ENCODE results near the gene ADRM1.

The ADRM1 gene

DNA sequence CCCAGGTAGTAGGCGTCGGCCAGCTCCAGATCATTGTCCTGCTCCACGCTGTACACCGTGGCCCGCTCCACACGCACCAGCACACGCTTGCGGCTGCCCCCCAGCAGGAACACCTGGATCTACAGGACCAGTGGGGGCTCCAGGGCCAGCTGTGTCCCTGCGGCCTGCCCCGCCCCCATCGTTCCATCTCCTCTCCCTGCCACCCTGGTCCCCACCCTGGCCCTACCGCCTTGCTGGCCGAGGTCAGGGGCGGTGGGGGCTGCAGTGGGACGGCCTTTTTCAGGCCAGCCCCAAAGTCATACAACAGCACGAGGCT is 9.8 kb downstream of the ADRM1 start:
- DNase-seq, result no peak

DNA sequence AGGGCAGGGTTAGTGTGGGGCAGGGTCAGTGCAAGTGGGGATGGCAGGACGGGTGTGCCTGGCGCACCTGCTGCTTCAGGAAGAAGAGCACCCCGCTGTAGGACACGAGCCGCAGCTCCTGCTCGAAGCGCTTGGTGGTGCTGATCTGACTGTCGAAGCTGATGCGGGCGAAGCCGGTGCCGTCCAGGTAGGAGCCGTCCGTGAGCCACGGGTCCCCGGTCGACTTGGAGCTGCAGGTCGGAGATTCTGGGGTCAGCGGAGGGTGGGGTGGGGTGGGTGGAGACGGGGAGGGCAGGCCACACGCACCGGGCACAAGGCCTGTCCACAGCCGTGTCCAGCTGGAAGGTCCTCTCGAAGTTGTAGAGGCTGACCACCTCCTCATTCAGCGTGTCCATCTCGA is 10.2 kb downstream of the ADRM1 start:
- DNase-seq, result no peak

DNA sequence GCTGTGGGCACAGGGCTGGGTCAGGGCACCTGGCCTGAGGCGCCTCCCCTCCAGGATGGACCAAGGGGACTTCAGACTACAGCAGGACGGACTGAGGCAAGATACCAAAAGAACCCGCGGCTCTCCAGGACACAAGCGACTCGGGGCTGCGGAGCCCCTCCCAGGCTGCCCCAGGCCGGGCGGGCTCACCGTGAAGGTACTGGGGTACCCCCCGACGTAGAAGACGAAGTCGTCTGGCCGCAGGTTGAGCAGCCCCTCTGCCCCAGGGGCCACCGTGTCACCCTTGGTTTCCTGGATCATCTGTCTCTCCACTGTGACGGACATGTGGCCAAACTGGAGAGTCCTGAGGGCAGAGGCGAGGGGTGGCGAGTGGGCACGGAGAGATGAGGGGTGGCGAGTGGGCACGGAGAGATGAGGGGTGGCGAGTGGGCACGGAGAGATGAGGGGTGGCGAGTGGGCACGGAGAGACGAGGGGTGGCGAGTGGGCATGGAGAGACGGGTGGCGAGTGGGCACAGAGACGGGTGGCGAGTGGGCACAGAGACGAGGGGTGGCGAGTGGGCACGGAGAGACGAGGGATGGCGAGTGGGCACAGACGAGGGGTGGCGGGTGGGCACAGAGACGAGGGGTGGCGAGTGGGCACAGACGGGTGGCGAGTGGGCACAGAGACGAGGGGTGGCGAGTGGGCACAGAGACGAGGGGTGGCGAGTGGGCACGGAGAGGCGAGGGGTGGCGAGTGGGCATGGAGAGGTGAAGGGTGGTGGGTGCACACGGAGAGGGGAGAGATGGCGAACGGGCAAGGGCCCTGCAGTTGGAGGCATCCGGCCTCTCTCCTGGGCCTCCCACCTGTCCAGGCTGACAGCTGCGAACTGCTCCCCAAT is 10.9 kb downstream of the ADRM1 start:
- no peak for DNase-seq

DNA sequence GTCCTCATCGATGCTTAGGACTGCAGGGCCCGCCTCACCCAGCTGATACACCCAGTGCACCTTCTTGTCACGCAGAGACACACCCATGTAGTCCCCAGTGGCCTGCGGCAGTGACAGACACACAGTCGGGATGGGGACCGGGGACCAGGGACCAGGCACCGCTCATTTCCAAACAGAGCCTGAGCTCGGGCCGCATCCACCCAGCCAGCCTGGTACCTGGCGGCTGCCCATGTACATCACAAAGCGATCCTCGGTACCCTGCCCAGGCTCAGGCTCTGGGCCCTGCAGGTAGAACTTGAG is 11.5 kb downstream of the ADRM1 start:
- DNase-seq, result no peak

DNA sequence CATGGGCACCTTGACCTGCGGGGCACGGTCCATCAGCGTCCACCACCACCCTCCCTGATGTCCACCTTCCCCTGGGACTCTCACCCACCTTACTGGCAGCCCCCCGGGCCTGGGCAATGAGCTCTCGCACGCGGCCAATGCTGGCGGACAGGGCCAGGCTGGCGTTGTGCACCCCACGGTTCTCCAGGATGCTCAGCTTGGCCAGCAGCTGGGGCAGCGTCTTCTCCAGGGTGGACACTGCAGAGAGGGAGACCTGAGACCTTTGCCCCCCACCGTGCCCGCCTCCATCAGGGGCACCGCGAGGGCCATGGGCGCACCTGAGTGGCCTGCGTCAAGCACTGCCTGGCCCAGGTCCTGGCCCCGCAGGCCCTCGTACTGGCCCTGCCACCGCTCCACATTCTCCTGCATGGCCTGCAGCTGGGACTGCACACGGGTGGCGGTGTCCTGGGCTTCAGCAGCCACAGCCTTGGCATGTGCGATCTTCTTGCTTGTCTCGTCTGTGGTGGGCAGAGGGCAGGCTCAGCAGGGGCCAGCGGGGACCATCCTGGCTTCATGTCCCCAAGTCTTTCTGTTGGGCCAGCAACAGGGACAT is 12.0 kb downstream of the ADRM1 start:
- no peak for DNase-seq

DNA sequence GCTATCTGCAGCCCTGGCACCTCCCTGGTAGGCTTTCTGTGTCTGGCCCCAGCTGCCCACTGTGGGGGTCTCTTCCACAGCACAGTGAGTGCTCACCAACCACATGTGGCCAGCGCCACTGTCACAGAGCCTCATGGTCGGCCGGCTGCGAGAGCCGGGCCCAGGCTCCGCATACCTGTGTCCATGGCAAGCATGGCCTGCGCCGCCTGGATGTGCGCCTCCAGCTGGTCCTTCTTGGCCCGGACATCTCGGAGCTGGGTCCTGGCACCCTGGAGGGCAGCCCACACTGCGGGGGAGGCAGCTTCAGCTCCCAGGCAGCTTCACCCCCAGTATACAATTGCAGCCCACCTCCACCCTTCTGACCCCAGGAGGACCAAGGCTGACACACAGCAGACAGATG is 13.0 kb downstream of the ADRM1 start:
- no peak for DNase-seq

DNA sequence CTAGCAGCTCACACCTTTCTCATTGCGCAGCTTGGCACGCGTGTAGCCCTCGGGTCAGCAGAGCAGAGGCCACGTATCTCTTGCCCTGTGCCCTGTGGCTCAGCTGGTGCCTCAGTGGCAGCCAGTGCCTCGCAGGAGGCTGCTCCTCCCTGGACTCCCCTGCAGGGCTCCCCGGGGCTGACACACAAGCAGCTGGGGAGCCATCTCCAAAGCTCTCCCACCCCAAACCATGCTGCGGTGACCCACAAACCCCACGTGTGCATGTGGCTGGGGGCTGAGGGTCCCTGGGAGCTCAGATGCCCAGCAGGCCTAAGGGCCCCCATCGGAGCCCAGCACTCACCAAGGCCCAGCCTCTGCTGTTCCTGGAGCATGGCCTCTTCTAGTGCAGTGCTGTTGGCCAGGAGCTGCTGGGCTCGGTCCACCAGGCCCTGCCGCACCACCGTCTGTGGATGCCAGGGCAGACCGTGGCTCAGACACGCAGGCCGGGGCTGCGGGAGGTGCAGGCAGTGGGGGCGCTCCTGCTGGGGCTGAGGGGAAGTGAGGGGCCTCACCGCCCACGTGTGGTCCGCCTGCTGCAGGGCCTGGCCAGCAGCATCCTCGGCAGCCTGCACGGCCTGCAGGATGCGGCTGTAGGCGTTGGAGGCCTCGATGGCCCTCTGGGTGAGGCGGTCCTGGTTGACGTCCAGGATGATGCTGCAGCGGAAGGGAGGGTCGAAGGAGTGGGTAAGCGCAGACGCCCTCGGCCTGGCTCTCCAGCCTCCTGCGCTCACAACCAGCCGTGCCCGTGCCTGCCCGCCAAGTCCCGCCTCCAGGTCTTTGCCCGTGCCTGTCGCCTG is 13.8 kb downstream of the ADRM1 start:
- DNase-seq, result no peak

DNA sequence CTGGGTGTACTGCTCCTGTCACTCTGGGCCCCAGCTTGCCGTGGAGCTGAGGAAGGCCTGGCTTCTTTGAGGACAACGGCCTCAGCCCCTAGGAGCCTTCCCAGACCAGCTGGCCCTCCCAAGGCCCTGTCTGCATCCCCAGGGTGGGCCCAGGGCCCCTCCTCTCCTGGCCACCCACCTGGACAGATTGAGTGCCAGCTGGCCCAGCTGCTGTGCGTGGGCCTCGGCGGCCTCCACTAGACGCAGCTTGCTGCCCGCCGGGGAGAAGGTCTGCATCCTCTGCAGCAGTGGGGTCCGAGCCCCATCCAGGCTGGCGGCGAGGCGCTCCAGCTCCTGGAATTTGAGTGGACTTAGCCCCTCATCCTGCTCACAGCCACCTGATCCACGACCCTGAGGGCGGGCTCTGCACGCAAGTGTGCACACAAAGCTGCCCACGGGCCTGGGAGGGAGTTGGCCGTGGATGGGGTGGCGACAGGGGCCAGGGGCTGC is 14.4 kb downstream of the ADRM1 start:
- no peak for DNase-seq

DNA sequence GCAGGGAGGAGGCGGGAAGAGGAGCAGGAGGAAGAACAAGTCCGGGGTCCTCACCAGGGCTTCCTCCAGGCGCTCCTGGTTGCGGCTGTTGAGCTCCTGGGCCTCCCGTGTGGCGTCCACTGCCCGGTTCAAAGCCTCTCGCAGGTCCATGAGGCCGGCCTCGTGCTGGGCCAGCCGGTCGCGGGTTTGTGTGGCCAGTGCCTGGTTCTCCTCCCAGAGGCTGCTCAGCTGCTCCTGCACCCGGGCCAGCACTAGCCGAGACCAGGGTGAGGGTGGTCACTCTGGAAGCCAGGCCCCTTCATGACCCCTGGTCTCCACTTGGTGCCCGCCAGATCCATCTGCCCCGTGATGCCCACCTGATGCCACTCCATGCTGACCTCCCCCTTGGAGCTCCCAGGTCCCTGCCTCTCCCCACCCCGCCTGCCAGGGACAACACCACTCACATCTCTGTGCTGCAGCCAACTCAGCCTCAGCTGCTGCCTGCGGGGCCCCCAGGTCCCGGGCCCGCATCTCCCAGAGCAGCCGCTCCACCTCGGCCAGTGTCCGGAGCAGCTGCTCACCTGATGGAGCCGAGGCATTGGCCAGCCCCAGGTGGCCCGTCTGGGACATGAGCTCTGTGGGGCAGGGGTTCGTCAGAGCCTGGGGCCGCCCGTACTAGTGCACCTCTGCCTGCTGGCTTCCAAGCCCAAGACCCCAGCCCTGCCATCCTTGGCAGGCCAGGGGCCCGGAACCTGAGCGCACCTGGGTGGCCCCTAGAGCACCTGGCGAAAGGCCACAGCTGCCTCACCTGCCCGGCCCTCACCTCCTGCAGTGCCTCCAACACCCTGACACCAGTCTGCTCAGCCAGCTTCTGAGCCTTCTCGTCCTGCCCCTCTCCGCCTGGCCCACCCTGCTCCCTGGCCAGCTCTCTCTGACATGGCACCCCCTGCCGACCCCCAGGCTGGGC is 15.9 kb downstream of the ADRM1 start:
- no peak for DNase-seq

DNA sequence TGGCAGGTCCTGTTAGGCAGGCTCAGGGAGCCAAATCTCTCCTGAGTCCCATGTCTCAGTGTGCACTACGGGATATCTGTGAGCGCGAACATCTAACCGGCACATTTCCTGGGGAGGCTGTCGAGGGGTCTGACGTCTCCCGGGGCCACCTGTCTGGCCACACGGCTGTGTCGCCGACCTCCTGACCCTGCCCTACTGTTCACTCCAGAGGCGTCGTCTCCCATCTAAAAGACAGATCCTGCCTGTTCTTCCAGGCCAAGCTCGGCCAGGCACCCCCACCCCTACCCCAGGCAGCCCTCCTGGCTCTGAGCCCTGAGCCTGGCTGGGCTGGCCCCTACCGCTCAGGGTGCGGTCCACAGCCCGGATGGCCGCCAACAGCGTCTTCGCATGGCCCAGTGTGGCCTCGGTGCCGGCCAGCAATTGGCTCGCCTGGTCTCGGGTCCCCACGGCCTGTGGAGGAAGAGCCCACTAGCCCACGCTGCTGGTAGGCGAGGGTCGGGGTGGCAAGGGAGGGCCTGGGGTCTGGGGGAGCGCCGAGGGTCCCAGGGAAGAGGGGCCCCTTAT is 16.6 kb downstream of the ADRM1 start:
- no peak for DNase-seq

DNA sequence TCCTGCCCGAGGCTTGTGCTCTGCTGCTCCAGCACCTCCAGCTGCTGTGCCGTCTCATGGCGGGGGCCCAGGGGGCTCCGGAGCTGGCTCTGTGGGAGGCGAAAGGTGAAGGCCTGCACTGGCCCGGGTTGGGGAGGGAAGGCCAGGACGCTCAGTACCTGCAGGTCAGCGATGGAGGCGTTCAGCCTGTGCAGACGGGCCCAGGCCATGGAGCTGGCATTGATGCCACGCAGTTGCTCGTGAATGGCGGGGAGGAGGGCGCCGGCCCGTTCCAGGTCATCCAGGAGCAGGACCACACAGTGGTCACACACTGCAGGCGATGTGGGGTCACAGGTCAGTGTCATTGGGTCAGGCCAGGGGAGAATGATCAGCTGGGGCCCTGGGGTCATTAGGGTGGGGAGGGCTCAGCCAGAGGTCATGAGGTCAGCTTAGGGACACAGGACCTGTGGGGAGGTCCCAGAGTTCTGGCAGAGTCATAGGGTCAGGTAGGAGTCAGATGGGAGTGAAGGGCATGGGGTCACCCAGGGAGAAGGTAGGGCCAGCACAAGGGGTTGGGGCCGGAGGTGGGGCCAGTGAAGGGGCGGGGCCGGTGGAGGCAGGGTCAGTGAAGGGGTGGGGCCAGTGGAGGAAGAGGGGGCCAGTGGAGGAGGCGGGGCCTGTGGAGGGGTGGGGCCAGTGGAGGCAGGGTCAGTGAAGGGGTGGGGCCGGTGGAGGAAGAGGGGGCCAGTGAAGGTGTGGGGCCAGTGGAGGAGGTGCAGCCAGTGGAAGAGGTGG is 18.0 kb downstream of the ADRM1 start:
- no peak for DNase-seq

DNA sequence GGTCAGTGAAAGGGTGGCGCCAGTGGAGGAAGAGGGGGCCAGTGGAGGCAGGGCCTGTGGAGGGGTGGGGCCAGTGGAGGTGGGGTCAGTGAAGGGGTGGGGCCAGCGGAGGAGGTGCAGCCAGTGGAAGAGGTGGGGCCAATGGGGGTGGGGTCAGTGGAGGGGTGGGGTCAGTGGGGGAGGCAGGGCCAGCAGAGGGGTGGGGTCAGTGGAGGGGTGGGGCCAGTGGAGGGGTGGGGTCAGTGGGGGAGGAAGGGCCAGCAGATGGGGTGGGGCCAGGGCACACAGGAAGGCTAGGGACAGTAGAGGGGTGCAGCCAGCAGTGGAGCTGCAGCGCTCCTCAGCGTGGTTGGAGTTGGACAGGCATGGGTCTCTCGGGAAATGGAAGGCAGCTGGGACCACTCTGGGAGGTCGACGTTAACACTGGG is 18.7 kb downstream of the ADRM1 start:
- DNase-seq, result no peak

DNA sequence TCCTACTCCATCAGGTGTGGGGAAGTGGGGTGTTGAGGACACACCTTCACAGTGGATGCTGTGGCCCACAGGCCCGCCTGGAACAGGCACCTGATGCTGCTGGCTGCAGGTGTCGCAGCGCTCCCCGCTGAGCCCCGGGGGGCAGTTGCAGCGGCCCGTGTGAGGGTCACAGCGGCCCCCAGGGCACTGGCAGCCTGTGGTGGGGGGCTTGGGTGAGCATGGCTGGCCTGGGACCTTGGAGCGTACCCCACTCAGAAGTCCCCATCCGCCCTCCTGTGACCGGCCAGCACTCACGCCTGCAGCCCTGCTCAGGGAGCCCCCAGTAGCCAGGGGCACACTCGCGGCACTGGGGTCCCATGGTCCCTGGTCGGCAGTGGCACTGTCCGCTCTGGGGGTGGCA is 19.2 kb downstream of the ADRM1 start:
- no peak for DNase-seq

DNA sequence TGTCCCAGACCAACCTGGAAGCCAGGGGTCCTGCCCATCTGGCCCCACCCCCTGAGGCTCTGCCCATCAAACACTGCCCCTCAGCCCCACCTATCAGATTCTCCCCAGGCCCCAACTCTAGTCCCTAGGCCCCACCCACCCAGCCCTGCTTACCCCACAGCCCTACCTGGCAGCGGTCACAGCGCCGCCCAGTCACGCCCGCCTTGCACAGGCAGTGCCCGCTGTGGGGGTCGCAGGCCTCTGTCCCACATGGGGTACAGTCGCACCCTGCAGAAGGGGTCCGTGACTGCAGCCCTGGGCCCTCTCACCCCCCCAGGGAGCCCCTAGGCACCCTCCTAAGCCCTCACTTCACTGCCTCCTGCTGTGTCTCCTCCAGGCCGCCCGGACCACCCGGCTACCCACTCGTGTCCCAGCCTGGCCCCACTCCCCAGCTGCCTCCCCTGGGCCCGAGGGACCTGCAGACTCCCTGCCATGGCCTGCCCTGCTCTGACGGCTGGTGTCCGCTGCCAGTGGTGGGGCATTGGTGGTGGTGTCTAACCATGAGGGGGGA is 19.8 kb downstream of the ADRM1 start:
- no peak for DNase-seq

DNA sequence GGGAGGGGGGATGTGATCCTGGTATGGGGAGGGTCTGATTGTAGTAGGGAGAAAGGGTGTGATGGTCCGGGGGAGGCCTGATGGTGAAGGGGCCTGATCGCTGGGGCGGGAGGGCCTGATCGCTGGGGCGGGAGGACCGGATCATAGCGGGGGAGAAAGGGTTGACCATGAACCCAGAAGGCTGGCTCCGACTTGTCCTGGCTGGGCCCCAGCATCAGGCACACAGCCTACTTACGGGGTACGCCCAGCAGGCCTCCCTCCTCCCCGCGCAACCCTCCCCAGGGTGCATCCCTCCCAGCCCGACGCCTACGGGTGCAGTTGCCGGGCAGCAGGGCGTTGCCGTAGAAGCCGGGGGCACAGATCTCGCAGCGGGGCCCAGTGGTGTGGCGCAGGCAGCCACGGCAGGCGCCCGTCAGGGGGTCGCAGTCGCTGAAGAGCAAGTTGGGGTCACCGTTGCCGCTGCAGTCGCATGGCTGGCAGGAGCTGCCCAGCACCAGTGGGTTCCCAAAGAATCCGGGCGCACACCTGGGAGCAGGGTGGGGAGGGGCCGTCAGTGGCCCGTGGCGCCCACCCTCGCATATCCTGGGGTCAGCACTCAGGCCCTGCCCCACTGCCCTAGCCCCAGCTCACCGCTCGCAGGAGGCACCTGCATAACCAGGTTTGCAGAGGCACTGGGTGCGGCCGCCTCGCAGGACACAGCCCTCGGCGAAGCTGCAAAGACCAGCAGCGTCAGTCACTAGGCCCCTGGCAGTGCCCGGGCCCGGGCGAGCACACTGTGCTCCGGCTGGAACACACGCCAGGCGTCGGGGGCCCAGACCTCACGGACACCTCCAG is 20.6 kb downstream of the ADRM1 start:
- no peak for DNase-seq

DNA sequence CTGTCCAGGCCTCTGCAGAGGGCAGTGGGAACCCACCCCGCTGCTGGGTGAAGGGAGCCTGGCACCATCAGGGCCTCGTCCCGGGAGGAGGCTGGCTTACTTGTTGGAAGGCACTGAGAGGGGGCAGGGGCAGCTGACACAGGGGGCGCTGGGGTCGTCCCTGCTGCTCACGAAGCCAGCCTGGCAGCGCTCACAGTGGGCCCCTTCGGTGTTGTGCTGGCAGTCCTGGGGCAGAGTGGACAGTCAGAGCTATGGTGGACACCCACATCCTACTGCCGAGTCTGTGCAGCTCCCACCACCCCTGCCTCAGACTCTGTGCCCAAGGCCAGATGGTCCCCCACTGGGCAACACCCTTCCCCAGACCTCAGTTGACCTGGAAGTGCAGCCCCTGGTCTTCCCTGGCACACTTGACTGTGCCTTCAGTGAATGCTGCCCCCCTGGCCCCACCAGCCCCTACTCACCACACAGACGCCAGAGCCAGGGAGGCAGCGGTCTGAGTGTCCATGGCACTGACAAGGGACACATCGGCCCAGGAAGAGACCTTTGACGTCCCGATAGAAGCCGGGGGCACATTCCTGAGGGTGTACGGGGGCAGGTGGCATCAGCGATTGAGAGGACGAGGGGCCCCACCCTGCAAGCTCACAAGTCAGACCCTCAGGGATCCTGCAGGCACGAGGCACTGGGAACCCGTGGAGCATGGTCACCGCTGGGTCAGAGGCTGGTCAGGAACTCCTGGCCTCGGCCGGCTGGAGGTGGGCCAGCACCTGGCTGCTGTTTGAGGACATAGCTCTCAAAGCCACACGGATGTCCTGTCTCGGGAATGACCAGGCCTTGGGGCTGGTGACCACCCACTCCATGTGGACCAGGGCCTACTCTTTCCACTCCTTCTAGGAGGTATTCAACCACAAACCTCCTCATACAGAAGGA is 21.4 kb downstream of the ADRM1 start:
- no peak for DNase-seq

DNA sequence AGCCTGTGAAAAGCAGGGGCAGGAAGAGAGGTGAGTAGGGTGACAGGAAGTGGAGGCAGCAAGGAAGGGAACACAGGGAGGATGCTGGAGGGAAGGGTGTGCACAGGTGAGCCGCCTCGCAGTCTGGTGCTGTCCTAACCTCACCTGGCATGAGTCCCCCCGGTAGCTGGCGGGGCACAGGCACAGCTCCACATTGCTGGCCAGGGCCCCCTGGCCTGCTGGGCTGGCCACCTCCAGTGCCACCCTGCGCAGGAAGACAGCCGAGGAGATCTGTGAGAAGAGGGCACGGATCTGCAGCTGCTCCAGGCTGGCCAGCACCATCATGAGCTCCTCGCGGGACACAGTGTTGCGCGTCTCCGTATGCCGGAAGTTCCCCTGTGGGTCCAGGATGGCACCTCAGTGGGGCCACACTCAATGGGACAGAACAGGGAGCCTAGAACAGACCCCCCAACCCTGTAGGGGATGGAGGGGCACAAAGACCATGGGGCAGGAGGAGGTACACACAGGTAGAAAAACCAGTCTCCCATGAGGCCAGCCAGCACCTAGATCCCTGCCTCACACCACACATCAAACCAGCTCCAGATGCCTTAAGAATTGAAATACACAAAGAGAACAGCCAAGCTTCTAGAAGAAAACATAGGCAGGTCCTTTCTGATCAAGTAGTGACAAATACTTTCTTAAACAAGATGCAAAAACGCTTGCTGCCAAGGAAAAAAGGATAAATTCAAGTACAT is 22.5 kb downstream of the ADRM1 start:
- no peak for DNase-seq

DNA sequence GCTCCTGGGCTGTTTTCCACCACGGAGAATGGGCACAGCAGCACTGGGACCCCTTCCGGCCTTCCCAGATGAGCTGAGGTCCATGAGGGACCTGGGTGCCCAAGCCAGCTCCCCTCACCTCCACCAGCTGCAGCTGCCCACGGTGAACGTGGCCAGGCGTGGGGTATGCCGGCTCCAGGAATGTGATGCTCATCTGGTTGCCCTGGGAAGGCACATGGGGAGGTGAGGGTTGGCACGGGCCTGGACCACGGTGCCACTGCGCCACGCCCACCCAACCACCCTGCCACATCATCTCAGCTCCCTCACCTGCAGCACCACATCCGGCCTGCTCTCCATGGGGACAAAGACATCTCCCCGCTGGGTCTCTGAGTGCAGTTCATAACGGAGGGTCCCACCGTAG is 23.8 kb downstream of the ADRM1 start:
- no peak for DNase-seq
